ENCODE results near the gene TSPAN11. TPM values are rescaled to one million over a fixed set of nuclear protein-coding genes. Genes with fewer than 3 reads are reported as not detected.

Gene TSPAN11
- total RNA-seq, 1 experiment from 2014 or later: not detected

- intact Hi-C loops (cut with micrococcal nuclease; ENCODE audit: unreplicated experiment): no loop called here
- Histone ChIP-seq H3K27ac (ENCODE audit: low read length) (no peak overlapping the region), H3K4me3 (ENCODE audit: low read depth in 2 of 2, low read length in 2 of 2) (no peak overlapping the region), H3K27me3 (ENCODE audit: control insufficient read depth, insufficient read depth, low read length) (no peaks in the 10 kb centered on the region), H3K4me1 (ENCODE audit: control insufficient read depth, insufficient read depth, low read length) (no peaks in the 10 kb centered on the region), H3K36me3 (ENCODE audit: control insufficient read depth, insufficient read depth, low read length) (no peaks in the 10 kb centered on the region), H3K9me3 (ENCODE audit: control insufficient read depth, insufficient read depth, low read depth, low read length) (no peaks in the 10 kb centered on the region)
- ATAC-seq: no peak
- CTCF ChIA-PET: no interaction called here
- no peak for DNase-seq (ENCODE audit: low read depth, low spot score)
- no TSS peak for BruUV-seq (replicated peaks)
- TF ChIP-seq REST (IDR thresholded peaks at IDR 0.05; ENCODE audit: insufficient read depth in 1 of 2, low read depth in 2 of 2, low read length in 1 of 2) (no peak), CTCF (IDR thresholded peaks at IDR 0.05) (no peak), POLR2AphosphoS5 (IDR thresholded peaks at IDR 0.05; ENCODE audit: low read depth, low read length) (no peak), TCF7L2 (IDR thresholded peaks at IDR 0.05; ENCODE audit: low read depth, low read length) (no peak), SIN3A (IDR thresholded peaks at IDR 0.05; ENCODE audit: borderline replicate concordance, insufficient read depth, low read depth, low read length) (no peak)
- POLR2A ChIA-PET: no interaction called here
- in situ Hi-C loops (cut with HindIII; ENCODE audit: low pct_unique_long_range_greater_than_20kb, low sequenced_read_pairs): no loop called here
These were observed 80.0 kb downstream of the TSPAN11 start for GRCh38 chr12:31006416-31007152.

DNA sequence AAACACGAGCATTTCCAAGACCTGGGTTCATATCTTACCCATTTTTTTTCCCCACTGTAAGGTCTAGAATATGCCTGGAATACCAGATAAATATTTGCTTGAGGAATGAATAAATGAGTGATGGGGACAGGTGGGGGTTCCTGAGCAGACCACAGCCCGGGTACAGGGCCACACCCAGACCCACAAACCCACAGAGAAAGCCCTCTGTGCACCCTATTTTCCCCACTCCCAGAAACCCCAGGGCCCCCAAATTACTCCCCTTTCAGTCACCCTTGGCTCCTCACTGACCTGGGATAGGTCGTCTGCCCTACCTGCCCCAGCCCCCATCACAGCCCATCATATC, 80.6 kb downstream of the TSPAN11 start:
- ChIA-PET CTCF (no interaction called here), POLR2A (no interaction called here)
- intact Hi-C loops (cut with micrococcal nuclease; ENCODE audit: unreplicated experiment): no loop called here

More for the DNA sequence above, 80.6 kb downstream of the TSPAN11 start:
- no TSS peak for BruUV-seq (replicated peaks)
- Histone ChIP-seq H3K9me3 (ENCODE audit: control insufficient read depth, insufficient read depth, low read depth, low read length) (no peaks in the 10 kb centered on the region), H3K4me1 (ENCODE audit: control insufficient read depth, insufficient read depth, low read length) (no peaks in the 10 kb centered on the region), H3K27me3 (ENCODE audit: control insufficient read depth, insufficient read depth, low read length) (no peaks in the 10 kb centered on the region), H3K4me3 (ENCODE audit: low read depth in 2 of 2, low read length in 2 of 2) (no peak overlapping the region), H3K27ac (ENCODE audit: low read length) (no peak overlapping the region), H3K36me3 (ENCODE audit: control insufficient read depth, insufficient read depth, low read length) (no peaks in the 10 kb centered on the region)
- DNase-seq (ENCODE audit: low read depth, low spot score): no peak
- TF ChIP-seq SIN3A (IDR thresholded peaks at IDR 0.05; ENCODE audit: borderline replicate concordance, insufficient read depth, low read depth, low read length) (no peak), TCF7L2 (IDR thresholded peaks at IDR 0.05; ENCODE audit: low read depth, low read length) (no peak), REST (IDR thresholded peaks at IDR 0.05; ENCODE audit: insufficient read depth in 1 of 2, low read depth in 2 of 2, low read length in 1 of 2) (no peak), CTCF (IDR thresholded peaks at IDR 0.05) (no peak), POLR2AphosphoS5 (IDR thresholded peaks at IDR 0.05; ENCODE audit: low read depth, low read length) (no peak)
- no peak for ATAC-seq
- in situ Hi-C loops (cut with HindIII; ENCODE audit: low pct_unique_long_range_greater_than_20kb, low sequenced_read_pairs): no loop called here
